D721Med (cell line): ENCODE measurements around the gene OLIG3.

ENCODE experiments used
- DNase-seq: peaks from one replicate; pipeline ENCODE4 v3.0.0; 2011; ENCODE audit warnings: low spot score; ENCODE audit not compliant: insufficient read length
- FAIRE-seq: peaks from 2 replicates; lab custom pipeline; 2011; peaks lifted over from hg19 to GRCh38; lab: Jason Lieb, UNC
- CTCF ChIP-seq: IDR thresholded peaks from 2 replicates; pipeline ENCODE4 v1.5.1; 2012; ENCODE audit warnings: mild to moderate bottlenecking, control low read depth; ENCODE audit not compliant: insufficient read depth; ENCODE audit errors: missing control alignments

OLIG3 gene

GRCh38 chr6:137495703-137496336, 1.6 kb upstream of the OLIG3 start:
- DNase-seq: no peak
- no peak for TF ChIP-seq CTCF
- no peak for FAIRE-seq

- no peak for DNase-seq
- TF ChIP-seq CTCF: no peak
- no peak for FAIRE-seq
Observed at GRCh38 chr6:137494988-137495702, 951 bp upstream of the OLIG3 start.

- no peak for DNase-seq
Observed at GRCh38 chr6:137493218-137494038, 766 bp downstream of the OLIG3 start.

GRCh38 chr6:137492289-137493217, 1.6 kb downstream of the OLIG3 start:
- TF ChIP-seq CTCF: no peak
- FAIRE-seq (no peak), DNase-seq (no peak)

More at GRCh38 chr6:137493218-137494038, 766 bp downstream of the OLIG3 start:
- no peak for FAIRE-seq
- TF ChIP-seq CTCF: no peak

- TF ChIP-seq CTCF: no peak
- DNase-seq (no peak), FAIRE-seq (no peak)
Observed at GRCh38 chr6:137491478-137491877, 2.7 kb downstream of the OLIG3 start.

- no peak for TF ChIP-seq CTCF
- FAIRE-seq: no peak
- no peak for DNase-seq
Observed at GRCh38 chr6:137490961-137491360, 3.2 kb downstream of the OLIG3 start.
